GM12864 (cell line): ENCODE results near the gene EPHA6.

Experiments used
- DNase-seq: peaks from one replicate; pipeline ENCODE4 v3.0.0-alpha.2; 2011; ENCODE audit warnings: low read depth
- H3K4me3 ChIP-seq: 2 replicates; pipeline ENCODE4 v1.5.1; 2011; ENCODE audit warnings: mild to moderate bottlenecking, low read depth, low read length, control low read depth
- TF ChIP-seq, protein P1 (sequence below): IDR thresholded peaks from 2 replicates; pipeline ENCODE4 v1.5.1; 2011; ENCODE audit warnings: low read depth, mild to moderate bottlenecking, moderate library complexity, low read length, control low read depth, inconsistent platforms; ENCODE audit errors: missing control alignments

The EPHA6 gene

DNA sequence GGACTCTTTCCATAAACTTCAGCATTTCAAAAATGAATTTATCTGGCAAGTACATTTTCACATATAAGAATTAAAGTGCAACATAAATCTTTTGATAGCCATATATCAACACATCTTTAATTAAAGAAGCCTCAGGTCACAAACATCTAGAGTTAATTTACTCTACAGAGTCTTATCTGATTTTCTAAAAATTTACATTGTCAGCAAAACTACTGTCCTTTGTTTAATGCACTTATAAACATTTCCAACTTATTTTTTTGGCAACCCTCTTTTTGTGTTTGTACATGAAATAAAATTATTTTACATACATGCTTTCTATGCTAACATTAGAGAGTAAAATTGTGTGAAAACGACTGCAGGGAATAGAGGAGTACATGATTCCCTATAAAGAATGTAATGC is 533.4 kb downstream of the EPHA6 start:
- DNase-seq, result no peak
- H3K4me3 ChIP-seq, result no peak overlapping the region
- TF ChIP-seq, protein P1, sequence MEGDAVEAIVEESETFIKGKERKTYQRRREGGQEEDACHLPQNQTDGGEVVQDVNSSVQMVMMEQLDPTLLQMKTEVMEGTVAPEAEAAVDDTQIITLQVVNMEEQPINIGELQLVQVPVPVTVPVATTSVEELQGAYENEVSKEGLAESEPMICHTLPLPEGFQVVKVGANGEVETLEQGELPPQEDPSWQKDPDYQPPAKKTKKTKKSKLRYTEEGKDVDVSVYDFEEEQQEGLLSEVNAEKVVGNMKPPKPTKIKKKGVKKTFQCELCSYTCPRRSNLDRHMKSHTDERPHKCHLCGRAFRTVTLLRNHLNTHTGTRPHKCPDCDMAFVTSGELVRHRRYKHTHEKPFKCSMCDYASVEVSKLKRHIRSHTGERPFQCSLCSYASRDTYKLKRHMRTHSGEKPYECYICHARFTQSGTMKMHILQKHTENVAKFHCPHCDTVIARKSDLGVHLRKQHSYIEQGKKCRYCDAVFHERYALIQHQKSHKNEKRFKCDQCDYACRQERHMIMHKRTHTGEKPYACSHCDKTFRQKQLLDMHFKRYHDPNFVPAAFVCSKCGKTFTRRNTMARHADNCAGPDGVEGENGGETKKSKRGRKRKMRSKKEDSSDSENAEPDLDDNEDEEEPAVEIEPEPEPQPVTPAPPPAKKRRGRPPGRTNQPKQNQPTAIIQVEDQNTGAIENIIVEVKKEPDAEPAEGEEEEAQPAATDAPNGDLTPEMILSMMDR, result no peak

DNA sequence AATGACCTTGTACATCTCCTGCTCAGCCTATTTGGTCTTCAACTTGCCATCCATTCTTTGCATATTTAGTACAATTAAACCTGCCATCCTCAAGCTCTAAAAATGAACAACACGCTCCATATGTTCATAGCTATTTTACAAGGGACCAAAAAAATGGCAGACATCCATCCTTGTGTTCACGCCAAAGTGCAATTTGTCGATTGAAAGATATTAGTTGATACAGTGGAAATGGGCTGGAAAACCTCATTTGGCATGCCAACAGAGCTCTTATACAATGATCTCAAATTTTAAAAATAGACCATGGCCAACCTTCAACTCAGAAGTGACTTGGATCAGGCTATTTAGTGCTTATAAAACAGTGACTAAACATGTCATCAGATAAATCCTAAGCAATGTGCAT is 536.6 kb downstream of the EPHA6 start:
- TF ChIP-seq, protein P1, result no peak
- DNase-seq, result no peak
- no peak overlapping the region for H3K4me3 ChIP-seq

DNA sequence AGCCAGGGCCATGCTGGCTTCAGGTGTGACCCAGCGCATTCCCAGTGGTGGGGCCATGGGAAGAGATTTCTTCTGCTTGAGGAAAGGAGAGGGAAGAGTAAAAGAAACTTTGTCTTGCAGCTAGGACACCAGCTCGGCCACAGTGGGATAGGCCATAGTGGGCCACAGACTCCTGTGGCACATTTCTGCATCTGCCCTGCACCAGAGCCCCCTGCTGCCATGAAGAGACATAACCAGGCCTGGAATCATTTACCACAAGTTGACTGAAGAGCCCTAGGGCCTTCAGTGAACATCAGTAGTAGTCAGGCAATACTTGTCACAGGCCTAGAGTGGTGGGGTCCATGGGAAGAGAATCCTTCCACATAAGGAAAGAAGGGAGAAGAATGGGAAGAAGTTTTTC is 538.8 kb downstream of the EPHA6 start:
- DNase-seq, result no peak
- TF ChIP-seq, protein P1, result no peak
- H3K4me3 ChIP-seq, result no peak overlapping the region

DNA sequence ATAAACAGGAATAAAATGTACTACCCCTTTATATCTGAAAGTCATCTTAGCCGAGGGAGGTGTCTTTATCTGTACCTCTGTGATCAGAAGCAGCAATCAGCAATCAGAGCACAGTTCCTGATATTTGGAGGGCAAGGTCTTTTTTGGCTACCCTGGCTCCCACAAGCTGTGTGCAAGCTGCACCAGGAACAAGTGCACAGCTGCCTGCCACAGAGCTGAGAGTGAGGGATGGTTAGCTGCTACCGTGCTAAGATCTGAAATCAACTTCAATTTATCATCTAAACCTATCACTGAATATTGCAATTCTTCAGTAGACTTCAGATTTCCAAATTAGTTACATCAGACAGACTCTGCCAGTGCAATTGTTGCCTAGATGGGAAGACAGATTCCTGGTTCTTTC is 545.6 kb downstream of the EPHA6 start:
- no peak for DNase-seq

DNA sequence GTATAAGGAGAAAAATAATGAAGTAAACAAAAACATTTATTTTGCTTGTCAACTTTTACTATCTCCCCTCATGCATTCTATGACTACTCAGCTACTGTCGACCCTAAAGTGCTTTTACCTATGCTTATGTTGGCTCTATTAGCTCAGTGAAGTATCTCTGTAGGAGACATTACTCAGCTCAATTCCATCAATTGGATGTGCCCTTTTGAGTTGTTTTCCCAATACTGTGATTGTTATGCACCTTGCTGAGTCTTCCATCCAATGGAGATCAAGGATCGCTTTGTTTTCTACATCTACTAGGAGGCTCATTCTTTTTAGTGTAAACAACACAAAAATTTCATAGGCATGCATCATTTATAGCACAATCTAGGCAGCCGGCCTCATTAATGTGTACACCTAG is 546.4 kb downstream of the EPHA6 start:
- TF ChIP-seq, protein P1, result no peak
- H3K4me3 ChIP-seq, result no peak overlapping the region
- no peak for DNase-seq

More for the DNA sequence above, 545.6 kb downstream of the EPHA6 start:
- H3K4me3 ChIP-seq, result no peak overlapping the region
- TF ChIP-seq, protein P1, result no peak

DNA sequence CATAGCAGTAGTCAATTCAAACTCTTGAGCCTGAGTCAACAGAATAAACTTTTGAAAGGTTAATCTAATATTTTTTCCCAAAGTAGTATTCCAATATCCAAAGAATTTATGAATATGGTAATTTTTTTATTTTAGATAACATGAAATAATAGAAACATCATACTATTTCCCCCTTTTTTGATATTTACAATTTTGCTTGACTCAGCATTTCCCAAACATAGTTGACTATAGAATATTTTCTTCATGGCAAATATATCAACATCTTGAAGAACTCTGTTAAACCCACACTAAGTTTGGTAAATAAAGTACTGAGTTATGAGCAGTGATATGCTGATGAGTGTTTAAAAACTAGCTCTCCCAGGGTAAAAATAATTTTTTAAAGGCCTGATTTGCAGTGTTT is 570.2 kb downstream of the EPHA6 start:
- H3K4me3 ChIP-seq, result no peak overlapping the region
- TF ChIP-seq, protein P1, result no peak
- no peak for DNase-seq

DNA sequence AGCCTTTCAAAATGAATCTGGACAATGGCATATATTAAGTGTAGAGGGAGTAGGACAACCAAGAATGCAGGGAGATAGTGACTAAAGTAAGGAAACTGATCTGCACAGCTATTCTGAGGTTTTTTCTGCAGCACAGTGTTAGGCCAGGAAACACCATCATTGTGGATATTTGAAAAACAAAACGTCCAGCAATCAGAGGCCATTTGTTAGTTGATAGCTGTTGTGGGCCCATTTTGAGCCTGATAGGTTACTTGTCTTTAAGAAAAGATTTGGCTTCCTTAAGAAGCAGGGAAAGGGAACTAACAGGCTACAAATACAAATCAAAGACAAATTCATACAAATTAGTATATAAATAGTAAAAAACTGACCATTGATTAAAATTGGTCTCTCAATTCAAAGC is 574.4 kb downstream of the EPHA6 start:
- TF ChIP-seq, protein P1, result no peak
- no peak for DNase-seq
- no peak overlapping the region for H3K4me3 ChIP-seq
